ENCODE data around the gene LAMB4. TPM values are rescaled to one million over a fixed set of nuclear protein-coding genes. Genes with fewer than 3 reads are reported as not detected.

Gene LAMB4
- total RNA-seq, 1 experiment from 2014 or later, result 0.59 TPM

DNA sequence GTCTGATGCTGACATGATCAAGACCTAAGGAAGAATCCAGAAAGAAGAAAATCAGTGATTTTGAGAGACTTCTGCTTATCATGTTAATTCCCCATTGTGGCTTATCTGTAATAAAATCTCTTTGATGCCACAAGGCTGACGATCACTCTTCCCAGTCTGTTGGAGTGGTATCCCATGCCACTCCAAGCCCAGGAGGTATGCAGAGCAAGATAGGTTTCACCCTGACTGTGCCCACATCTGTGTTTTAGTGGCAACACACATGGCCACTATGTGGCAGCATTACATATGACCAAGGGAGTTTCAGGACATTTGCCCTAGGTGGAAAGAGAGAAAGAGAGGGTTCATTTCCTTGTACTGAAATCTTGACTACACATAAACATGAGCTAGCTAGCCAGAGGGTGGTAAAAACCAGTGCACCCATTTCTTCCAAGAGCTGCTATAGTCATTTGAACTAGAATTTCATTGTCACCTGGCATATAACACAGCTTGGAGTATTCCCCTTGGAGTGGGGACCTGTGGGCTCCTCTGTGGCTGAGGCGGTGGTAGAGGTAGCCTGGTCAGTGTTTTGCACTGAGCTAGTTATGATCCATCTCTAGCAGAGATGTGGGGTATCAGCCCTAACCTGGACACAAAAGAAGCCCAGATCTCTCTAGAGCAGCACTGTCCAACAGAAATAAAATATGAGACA lies 20.8 kb downstream of the LAMB4 start:
- DNase-seq (ENCODE audit: extremely low read depth, low read depth), result peak; percentile 35

GRCh38 chr7:108108131-108108530 lies 22.0 kb downstream of the LAMB4 start:
- no peak for DNase-seq (ENCODE audit: extremely low read depth, low read depth)

DNA sequence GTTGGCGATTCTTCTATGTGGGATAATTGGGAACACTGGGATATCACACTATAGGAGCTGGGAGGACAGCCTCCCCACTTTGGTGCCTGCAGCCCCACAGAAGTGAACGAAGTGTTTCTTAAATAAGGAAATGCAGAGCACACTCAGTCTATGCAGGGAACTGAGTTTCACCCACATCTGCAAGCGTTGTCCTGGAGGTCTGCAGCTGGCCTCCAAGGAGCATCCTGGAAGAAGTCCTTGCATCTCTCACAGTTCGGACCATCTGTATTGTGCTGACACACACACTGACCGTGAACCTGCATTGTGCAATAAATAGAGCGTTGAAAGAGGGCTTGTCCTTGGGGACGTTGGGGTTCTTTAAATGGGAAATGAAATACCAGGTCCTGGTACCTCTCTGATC lies 25.8 kb downstream of the LAMB4 start:
- DNase-seq (ENCODE audit: extremely low read depth, low read depth), result no peak

GRCh38 chr7:108103558-108104298 lies 26.4 kb downstream of the LAMB4 start:
- peak; percentile 40 for DNase-seq (ENCODE audit: extremely low read depth, low read depth)

GRCh38 chr7:108102671-108103312 lies 27.4 kb downstream of the LAMB4 start:
- no peak for DNase-seq (ENCODE audit: extremely low read depth, low read depth)

DNA sequence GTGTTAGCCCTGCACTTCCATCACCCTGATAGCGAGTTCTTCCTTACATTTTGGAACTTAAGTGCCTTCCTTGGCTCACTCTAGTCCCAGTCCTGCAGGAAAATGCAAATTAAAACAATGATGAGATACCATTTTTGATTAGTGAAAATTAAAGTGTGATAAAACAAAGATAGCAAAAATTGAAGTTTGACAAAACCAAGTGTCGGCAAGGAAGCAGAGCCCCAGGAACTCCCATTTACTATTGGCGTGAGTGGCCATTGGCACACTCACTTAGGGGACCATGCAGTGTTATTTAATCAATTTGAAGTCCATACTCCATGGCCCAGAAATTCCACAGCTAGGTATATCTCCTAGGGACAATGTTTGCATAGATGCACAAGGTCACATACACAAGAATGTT lies 28.4 kb downstream of the LAMB4 start:
- DNase-seq (ENCODE audit: extremely low read depth, low read depth), result no peak

GRCh38 chr7:108099713-108100112 lies 30.4 kb downstream of the LAMB4 start:
- DNase-seq (ENCODE audit: extremely low read depth, low read depth), result no peak

GRCh38 chr7:108097703-108098102 lies 32.5 kb downstream of the LAMB4 start:
- peak; percentile 39 for DNase-seq (ENCODE audit: extremely low read depth, low read depth)

GRCh38 chr7:108096996-108097395 lies 33.2 kb downstream of the LAMB4 start:
- no peak for DNase-seq (ENCODE audit: extremely low read depth, low read depth)

DNA sequence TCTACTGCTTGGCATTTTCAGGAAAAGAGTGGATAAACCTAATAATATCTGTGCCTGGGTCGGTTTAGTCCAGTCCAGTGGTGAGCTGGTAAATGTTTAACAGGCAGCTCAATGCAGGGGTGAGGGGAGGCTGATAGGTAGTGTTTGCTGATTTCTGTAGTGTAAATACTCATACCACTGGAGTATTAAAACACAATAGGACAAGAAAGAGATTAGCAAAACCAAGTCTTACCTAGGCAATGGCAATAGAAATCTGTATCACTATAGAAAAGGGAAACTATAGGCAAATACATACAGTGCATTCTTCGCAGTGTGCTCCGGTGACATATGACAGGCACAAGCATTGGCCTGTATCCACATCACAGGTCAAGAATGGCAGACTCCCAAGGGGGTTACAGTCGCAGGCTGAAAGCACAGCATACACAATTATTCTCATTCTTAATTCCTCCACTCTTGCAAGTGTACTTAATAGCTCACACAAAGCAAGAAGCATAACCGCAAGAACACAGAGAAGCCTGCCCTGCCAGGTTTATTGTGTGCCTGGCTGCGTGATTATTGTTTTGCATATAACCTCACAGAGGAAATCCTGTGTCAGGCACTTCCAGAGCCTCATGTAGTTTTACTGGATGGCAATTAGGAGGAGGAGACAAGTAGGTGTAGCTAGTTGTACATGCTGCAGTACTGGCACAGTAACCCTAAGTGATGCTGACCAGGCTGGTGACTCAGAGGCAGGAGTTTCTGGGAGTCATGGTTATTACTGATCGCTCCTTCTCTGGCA lies 35.0 kb downstream of the LAMB4 start:
- DNase-seq (ENCODE audit: extremely low read depth, low read depth), result no peak

DNA sequence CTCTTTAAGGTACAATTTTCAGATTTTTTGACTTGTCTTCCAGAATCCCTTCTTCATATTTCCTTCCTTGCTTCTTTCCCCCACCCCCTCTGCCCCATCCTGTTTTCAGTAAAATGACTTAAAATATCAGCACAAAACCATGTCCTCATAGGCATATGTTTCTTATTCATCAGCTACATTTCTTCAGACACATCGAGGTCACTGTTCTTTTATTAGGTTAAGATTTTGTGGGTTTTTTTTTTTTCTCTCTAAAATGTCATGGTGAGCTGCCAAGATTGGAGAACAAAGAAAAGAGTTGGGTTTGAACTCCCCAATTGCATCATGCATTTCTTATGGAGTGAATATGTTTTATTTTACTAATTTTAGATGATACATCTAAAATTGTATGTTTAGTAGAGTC lies 35.8 kb downstream of the LAMB4 start:
- DNase-seq (ENCODE audit: extremely low read depth, low read depth), result no peak

DNA sequence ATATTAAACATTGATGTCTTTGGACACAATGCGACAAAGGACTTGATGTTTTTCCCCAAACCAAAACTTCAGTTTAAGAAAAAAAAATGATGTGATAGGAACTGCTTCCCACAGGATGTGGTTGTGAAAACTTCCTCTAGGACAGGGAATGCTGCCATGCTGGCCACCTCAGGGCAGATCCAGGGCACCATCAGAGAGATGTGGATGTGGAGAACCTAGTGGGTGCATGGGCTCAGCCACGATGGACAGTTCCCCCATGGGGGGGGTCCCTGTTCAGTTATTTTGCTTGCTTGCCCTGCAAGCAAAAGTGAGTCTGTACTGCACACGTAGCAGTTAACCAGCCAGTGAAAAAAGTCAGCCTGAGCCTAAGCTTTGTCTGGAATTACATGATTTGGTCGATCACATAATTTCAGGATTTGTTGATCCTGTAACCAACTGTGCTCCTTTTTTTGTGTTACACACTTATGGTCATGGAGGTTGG lies 36.3 kb downstream of the LAMB4 start:
- no peak for DNase-seq (ENCODE audit: extremely low read depth, low read depth)

DNA sequence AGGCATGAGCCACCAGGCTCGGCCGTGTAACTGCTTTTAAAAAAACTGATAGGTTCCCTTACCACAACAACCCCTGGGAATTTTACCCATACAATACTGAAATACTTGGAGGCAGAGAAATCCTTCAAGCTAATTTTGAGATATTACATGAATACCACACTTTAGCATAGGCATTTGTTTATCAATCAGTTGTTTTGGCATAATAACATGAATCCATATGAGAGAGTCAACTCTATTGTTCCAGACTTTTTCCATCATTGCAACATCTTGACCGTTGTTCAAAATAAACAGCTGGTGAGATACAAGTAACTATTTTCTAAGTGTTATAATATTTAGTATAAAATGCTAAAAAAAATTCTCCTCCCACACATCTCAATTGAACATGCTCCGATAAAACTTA lies 36.8 kb downstream of the LAMB4 start:
- DNase-seq (ENCODE audit: extremely low read depth, low read depth), result no peak

- no peak for DNase-seq (ENCODE audit: extremely low read depth, low read depth)
Observed at GRCh38 chr7:108091461-108091831, 38.7 kb downstream of the LAMB4 start.

GRCh38 chr7:108090791-108091460 lies 39.2 kb downstream of the LAMB4 start:
- no peak for DNase-seq (ENCODE audit: extremely low read depth, low read depth)

GRCh38 chr7:108089381-108089780 lies 40.8 kb downstream of the LAMB4 start:
- no peak for DNase-seq (ENCODE audit: extremely low read depth, low read depth)

- no peak for DNase-seq (ENCODE audit: extremely low read depth, low read depth)
Observed at GRCh38 chr7:108088729-108089128, 41.4 kb downstream of the LAMB4 start.

- no peak for DNase-seq (ENCODE audit: extremely low read depth, low read depth)
Observed at GRCh38 chr7:108087778-108088177, 42.4 kb downstream of the LAMB4 start.

GRCh38 chr7:108086962-108087361 lies 43.2 kb downstream of the LAMB4 start:
- no peak for DNase-seq (ENCODE audit: extremely low read depth, low read depth)

- DNase-seq (ENCODE audit: extremely low read depth, low read depth), result no peak
Observed at GRCh38 chr7:108086546-108086945, 43.6 kb downstream of the LAMB4 start.

Data from NCI-H460 (cell line).